Choroid plexus epithelial cell (primary cell): Measurements from ENCODE around the gene RAD51B.

ENCODE experiments used
- DNase-seq: peaks from one replicate; pipeline ENCODE4 v3.0.0-alpha.2; 2010; ENCODE audit warnings: low read depth
- H3K4me3 ChIP-seq: 2 replicates; pipeline ENCODE4 v1.5.1; 2011; ENCODE audit warnings: low read depth, mild to moderate bottlenecking, control low read depth, low read length, moderate library complexity
- TF ChIP-seq, protein P1 (sequence below): conservative IDR thresholded peaks from 2 replicates; pipeline ENCODE4 v1.5.1; 2011; ENCODE audit warnings: low read depth, mild to moderate bottlenecking, control low read depth, inconsistent platforms, low read length, moderate library complexity

Gene RAD51B

DNA sequence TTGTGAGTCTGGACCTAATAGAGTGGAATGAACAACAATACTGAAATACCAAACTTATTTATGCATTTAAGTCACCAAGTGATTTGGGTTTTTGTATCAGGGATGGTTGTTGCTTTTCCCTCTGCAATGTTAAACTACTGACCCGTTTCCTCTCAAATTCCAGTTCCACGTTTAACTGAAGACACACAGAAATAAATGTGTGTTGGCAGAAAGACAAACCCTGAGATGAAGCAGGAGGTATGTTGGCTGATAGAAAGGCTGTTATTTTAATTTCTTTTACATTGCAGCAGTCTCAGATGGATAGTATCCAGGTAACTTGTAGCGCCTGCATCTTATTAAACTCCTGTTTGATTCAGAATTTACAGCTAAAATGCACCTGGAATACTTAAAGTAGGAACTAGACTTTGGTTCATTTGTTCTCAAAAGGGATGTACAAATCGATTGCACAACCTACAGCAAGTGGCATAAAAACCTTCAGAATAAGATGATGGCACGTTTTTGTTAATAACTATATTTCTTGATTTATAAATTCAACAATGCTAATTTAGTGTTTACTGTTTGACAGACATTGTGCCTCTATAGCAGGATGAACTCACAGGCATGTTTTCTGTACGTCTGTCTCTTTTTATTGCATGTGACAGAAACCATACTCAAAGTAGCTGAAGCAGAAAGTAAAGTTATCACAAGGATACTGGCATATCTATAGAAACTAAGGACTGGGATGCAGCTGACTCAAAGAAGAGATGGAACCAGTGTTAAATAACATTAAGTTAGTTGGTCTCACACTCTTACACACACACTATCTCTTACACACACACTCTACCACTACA is 567.6 kb downstream of the RAD51B start:
- peak; percentile 72 for DNase-seq
- TF ChIP-seq, protein P1, sequence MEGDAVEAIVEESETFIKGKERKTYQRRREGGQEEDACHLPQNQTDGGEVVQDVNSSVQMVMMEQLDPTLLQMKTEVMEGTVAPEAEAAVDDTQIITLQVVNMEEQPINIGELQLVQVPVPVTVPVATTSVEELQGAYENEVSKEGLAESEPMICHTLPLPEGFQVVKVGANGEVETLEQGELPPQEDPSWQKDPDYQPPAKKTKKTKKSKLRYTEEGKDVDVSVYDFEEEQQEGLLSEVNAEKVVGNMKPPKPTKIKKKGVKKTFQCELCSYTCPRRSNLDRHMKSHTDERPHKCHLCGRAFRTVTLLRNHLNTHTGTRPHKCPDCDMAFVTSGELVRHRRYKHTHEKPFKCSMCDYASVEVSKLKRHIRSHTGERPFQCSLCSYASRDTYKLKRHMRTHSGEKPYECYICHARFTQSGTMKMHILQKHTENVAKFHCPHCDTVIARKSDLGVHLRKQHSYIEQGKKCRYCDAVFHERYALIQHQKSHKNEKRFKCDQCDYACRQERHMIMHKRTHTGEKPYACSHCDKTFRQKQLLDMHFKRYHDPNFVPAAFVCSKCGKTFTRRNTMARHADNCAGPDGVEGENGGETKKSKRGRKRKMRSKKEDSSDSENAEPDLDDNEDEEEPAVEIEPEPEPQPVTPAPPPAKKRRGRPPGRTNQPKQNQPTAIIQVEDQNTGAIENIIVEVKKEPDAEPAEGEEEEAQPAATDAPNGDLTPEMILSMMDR, result no peak
- H3K4me3 ChIP-seq, result no peak overlapping the region

DNA sequence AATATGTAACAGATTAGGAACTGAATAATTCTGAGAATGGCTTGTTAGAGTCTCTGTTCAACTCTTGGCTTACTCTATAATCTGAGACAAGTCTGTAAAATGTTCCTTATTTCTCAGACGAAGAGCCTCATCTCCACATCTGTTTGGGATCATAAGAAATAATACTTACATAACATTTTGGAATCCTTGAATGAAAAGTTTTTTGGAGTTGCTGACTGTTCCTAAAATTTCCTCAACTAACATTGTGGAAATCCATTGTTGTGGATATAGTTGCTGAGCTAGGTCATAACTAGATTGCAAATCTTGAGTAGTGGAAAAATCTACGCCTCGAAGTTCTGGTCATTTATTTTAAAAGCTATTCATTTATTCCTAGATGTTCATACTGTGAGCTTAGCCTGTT is 570.4 kb downstream of the RAD51B start:
- DNase-seq, result no peak
- H3K4me3 ChIP-seq, result no peak overlapping the region
- TF ChIP-seq, protein P1, result no peak

DNA sequence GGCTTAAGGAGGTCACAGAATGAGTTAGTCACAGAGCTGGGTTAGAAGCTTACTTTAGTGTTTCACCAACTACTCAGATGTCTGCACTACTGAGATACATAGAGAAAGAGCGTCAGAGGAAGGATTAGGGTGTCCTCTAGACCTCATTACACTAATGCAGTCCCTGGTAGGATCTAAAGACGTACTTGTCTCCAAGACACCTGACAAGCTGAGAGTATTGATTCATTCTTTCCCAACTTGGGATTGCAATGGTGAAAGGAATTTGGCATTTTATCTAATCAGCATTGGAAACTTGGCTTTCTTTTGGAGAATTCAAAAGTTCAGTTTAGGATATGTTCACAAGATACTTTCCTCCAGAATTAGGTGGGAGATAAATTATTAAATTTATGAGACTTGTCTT is 571.2 kb downstream of the RAD51B start:
- TF ChIP-seq, protein P1, result no peak
- no peak for DNase-seq

DNA sequence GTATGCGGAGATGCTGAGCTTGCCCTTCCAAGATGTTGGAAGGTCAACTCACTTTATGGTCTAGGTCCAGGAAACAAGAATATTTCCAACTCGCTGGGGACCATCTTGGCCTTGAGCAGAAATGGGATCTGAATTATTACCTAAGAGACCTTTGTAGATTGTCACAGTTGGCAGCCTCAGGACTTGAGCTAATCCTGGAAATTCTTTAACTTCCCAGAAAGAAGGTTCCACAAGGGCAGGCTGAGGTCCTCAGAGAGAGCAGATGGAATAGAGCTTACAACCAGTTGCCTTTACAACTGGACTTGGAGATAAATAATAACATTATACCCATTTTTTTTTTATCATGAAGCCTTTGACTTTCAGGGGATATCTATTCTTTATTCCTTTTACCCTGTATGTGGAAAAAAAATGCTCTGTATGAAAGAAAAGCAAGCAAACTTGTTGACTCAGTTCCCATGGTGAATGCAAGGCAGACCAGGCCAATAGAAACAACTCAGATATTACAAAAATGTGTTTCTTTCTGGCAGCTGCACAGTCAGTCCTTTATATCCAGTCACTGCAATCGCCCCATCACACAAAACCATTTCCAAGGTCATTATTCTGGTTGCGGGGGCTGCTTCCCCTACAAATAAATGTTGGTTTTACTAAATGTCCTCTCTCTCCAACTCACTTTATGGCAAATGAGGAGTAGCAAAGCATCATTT is 571.9 kb downstream of the RAD51B start:
- no peak overlapping the region for H3K4me3 ChIP-seq
- TF ChIP-seq, protein P1, result no peak
- DNase-seq, result peak; percentile 86

More for the DNA sequence above, 571.2 kb downstream of the RAD51B start:
- no peak overlapping the region for H3K4me3 ChIP-seq

DNA sequence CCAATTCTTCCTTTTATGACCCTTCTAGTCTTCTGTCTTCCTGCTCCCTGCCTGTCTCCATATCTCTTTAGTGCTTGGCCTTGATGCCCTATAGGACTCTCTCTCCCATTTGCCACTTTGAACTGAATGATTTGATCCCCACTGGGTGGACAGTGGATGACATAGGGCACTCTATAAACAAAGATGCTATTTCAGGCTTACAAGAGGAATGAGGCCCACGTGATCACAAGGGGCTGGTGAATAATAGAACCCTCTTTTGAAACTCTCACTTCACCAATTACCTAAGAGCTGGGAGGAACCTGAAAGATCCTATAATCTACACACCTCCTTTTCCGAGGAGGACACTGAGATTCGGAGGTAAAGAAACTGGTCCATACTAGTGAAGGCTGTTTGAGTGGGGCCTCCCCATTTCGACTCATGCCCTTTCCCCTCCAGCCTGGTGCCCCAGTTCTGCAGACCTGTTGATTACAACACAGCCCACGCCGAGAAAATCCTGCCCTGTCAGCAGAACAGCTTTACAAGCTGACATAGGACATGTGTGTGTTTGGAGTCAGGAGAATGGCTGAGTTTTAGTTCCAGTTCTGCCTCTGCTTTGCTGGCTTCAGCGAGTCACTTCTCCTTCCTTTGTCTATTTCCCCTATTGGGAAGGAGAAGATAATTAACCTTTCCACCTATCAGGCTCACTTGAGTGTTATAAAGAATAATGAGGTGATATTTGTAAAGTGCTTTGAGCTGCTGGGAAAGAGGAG is 573.0 kb downstream of the RAD51B start:
- no peak overlapping the region for H3K4me3 ChIP-seq
- peak; percentile 62 for DNase-seq
- TF ChIP-seq, protein P1, result no peak

DNA sequence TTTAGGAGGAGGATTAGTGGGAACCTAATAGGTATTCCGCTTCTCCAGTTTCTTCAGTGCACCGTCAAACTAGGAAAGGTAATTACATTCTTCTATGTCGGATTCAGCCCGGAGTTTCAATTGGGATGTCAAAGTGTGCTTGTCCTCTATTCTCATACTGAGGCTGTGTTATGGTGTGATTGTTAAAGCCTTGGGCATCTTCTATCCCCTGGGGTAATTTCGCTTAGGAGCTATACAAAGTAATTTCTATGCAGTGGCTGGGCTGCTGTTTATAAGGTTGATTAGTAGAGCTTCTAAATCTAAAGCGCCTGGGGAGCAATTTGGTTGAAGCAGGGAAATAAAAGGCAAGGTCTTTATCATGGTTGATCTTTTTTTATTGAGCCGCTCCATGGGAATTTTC is 573.7 kb downstream of the RAD51B start:
- no peak overlapping the region for H3K4me3 ChIP-seq
- no peak for DNase-seq
- TF ChIP-seq, protein P1, result no peak
